Mucosa of stomach (tissue), 1 donor: ENCODE results near the gene FAM185A.
"Not testable (repeated sequence)": the region's sequence is repeated elsewhere in the genome, so short reads cannot be mapped to it uniquely, and the experiment has no call there.

Source experiments
- H3K27me3 ChIP-seq: one replicate; pipeline ENCODE4 v1.7.0; 2013; ENCODE audit warnings: mild to moderate bottlenecking, low read length; ENCODE audit not compliant: control insufficient read depth, insufficient read depth
- H3K36me3 ChIP-seq: one replicate; pipeline ENCODE4 v1.7.0; 2013; ENCODE audit warnings: low read length; ENCODE audit not compliant: control insufficient read depth, insufficient read depth
- H3K4me1 ChIP-seq: one replicate; pipeline ENCODE4 v1.7.0; 2013; ENCODE audit warnings: mild to moderate bottlenecking, low read length; ENCODE audit not compliant: control insufficient read depth, insufficient read depth
- H3K4me3 ChIP-seq: one replicate; pipeline ENCODE4 v1.7.0; 2013; ENCODE audit warnings: low read length
- H3K9ac ChIP-seq: one replicate; pipeline ENCODE4 v1.7.0; 2013; ENCODE audit warnings: mild to moderate bottlenecking, low read length, moderate library complexity
- H3K9me3 ChIP-seq: one replicate; pipeline ENCODE4 v1.7.0; 2013; ENCODE audit warnings: mild to moderate bottlenecking, low read length, moderate library complexity; ENCODE audit not compliant: control insufficient read depth
- donor health status: Pancreatic carcinoma.

FAM185A gene

GRCh38 chr7:102837802-102838201, 89.0 kb downstream of the FAM185A start:
- Histone ChIP-seq H3K36me3 (no peaks in the 10 kb centered on the region), H3K27me3 (no peaks in the 10 kb centered on the region), H3K4me1 (no peaks in the 10 kb centered on the region), H3K4me3 (no peak overlapping the region), H3K9me3 (no peaks in the 10 kb centered on the region), H3K9ac (no peak overlapping the region)

GRCh38 chr7:102838572-102839101, 89.8 kb downstream of the FAM185A start:
- not testable (repeated sequence) for H3K4me1 ChIP-seq, H3K9ac ChIP-seq, H3K36me3 ChIP-seq, H3K27me3 ChIP-seq, H3K4me3 ChIP-seq, H3K9me3 ChIP-seq

GRCh38 chr7:102840404-102840803, 91.6 kb downstream of the FAM185A start:
- Histone ChIP-seq H3K9ac (no peak overlapping the region), H3K36me3 (no peaks in the 10 kb centered on the region), H3K4me3 (no peak overlapping the region), H3K9me3 (no peaks in the 10 kb centered on the region), H3K4me1 (no peaks in the 10 kb centered on the region), H3K27me3 (no peaks in the 10 kb centered on the region)

- Histone ChIP-seq H3K4me1 (no peaks in the 10 kb centered on the region), H3K9me3 (no peaks in the 10 kb centered on the region), H3K4me3 (no peak overlapping the region), H3K9ac (no peak overlapping the region), H3K36me3 (no peaks in the 10 kb centered on the region), H3K27me3 (no peaks in the 10 kb centered on the region)
Observed at GRCh38 chr7:102841290-102841689, 92.5 kb downstream of the FAM185A start.

- Histone ChIP-seq H3K36me3 (no peaks in the 10 kb centered on the region), H3K4me3 (no peak overlapping the region), H3K9me3 (no peaks in the 10 kb centered on the region), H3K27me3 (no peaks in the 10 kb centered on the region), H3K9ac (no peak overlapping the region), H3K4me1 (no peaks in the 10 kb centered on the region)
Observed at GRCh38 chr7:102842284-102842683, 93.5 kb downstream of the FAM185A start.

GRCh38 chr7:102843850-102844249, 95.1 kb downstream of the FAM185A start:
- H3K4me1 ChIP-seq = no peaks in the 10 kb centered on the region
- H3K36me3 ChIP-seq = no peaks in the 10 kb centered on the region
- H3K9me3 ChIP-seq = no peaks in the 10 kb centered on the region
- no peak overlapping the region for H3K4me3 ChIP-seq
- H3K27me3 ChIP-seq = no peaks in the 10 kb centered on the region
- no peak overlapping the region for H3K9ac ChIP-seq

GRCh38 chr7:102845346-102845745, 96.5 kb downstream of the FAM185A start:
- Histone ChIP-seq H3K9ac (no peak overlapping the region), H3K36me3 (no peaks in the 10 kb centered on the region), H3K4me1 (no peaks in the 10 kb centered on the region), H3K9me3 (no peaks in the 10 kb centered on the region), H3K4me3 (no peak overlapping the region), H3K27me3 (no peaks in the 10 kb centered on the region)

GRCh38 chr7:102849079-102849478, 100.3 kb downstream of the FAM185A start:
- no peak overlapping the region for H3K9ac ChIP-seq
- H3K4me3 ChIP-seq = no peak overlapping the region
- no peaks in the 10 kb centered on the region for H3K4me1 ChIP-seq
- no peaks in the 10 kb centered on the region for H3K27me3 ChIP-seq
- H3K36me3 ChIP-seq = no peaks in the 10 kb centered on the region
- H3K9me3 ChIP-seq = no peaks in the 10 kb centered on the region

GRCh38 chr7:102849538-102849937, 100.7 kb downstream of the FAM185A start:
- Histone ChIP-seq H3K4me1 (no peaks in the 10 kb centered on the region), H3K36me3 (no peaks in the 10 kb centered on the region), H3K4me3 (no peak overlapping the region), H3K9ac (no peak overlapping the region), H3K9me3 (no peaks in the 10 kb centered on the region), H3K27me3 (no peaks in the 10 kb centered on the region)

GRCh38 chr7:102856036-102856435, 107.2 kb downstream of the FAM185A start:
- H3K4me1 ChIP-seq = no peaks in the 10 kb centered on the region
- H3K4me3 ChIP-seq = no peak overlapping the region
- H3K27me3 ChIP-seq = no peaks in the 10 kb centered on the region
- H3K9me3 ChIP-seq = no peaks in the 10 kb centered on the region
- H3K9ac ChIP-seq = no peak overlapping the region
- H3K36me3 ChIP-seq = no peaks in the 10 kb centered on the region
